Immature natural killer cell (primary cell): Measurements from ENCODE around the gene PRAMEF9. TPM values are rescaled to one million over a fixed set of nuclear protein-coding genes. Genes with fewer than 3 reads are reported as not detected.
"Not testable (repeated sequence)": the region's sequence is repeated elsewhere in the genome, so short reads cannot be mapped to it uniquely, and the experiment has no call there.

Experiments used
- DNase-seq, 3 donors: peaks; one replicate each; pipeline ENCODE4 v3.0.0; 2022; ENCODE audit warnings: mixed read lengths in 1 of 3
- H3K27ac Mint-ChIP-seq, 6 donors: one replicate each; pipeline ENCODE4 v1.8.0; 2020; ENCODE audit warnings: mixed read lengths in 6 of 6, mild to moderate bottlenecking in 5 of 6, inconsistent platforms in 4 of 6, moderate library complexity in 3 of 6
- H3K27me3 Mint-ChIP-seq, 3 donors: one replicate each; pipeline ENCODE4 v1.8.0; 2020 to 2021; ENCODE audit warnings: low read depth in 3 of 3, mild to moderate bottlenecking in 3 of 3, mixed read lengths in 3 of 3, moderate library complexity in 3 of 3, inconsistent platforms in 1 of 3
- H3K36me3 Mint-ChIP-seq, 3 donors: one replicate each; pipeline ENCODE4 v1.8.0; 2020; ENCODE audit warnings: mixed read lengths in 3 of 3, inconsistent platforms in 2 of 3, mild to moderate bottlenecking in 2 of 3
- H3K4me1 Mint-ChIP-seq, 2 donors: one replicate each; pipeline ENCODE4 v1.8.0; 2020; ENCODE audit warnings: inconsistent platforms in 2 of 2, mild to moderate bottlenecking in 2 of 2, mixed read lengths in 2 of 2, moderate library complexity in 1 of 2
- H3K4me3 Mint-ChIP-seq, 5 donors: one replicate each; pipeline ENCODE4 v1.8.0; 2020; ENCODE audit warnings: mild to moderate bottlenecking in 5 of 5, mixed read lengths in 5 of 5, inconsistent platforms in 3 of 5, moderate library complexity in 3 of 5
- H3K9me3 Mint-ChIP-seq, 6 donors: one replicate each; pipeline ENCODE4 v1.8.0; 2020; ENCODE audit warnings: mild to moderate bottlenecking in 6 of 6, mixed read lengths in 6 of 6, inconsistent platforms in 4 of 6, moderate library complexity in 3 of 6
- polyA plus RNA-seq, 3 donors: library from polyadenylated mRNA; unstranded; fragments of 300-500 nt; fragmentation: Illumina TruSeq; gene quantifications; one replicate each; pipeline ENCODE4 v1.2.3, GENCODE V29; 2021

The PRAMEF9 gene
- polyA plus RNA-seq: not detected

GRCh38 chr1:13171548-13171947 lies at the start of gene PRAMEF9:
TSS of gene PRAMEF9 (plus strand) at chr1:13171848. CDS start at chr1:13175281, 3,433 bp downstream.
- not testable (repeated sequence) for H3K27me3 Mint-ChIP-seq, H3K4me3 Mint-ChIP-seq, H3K27ac Mint-ChIP-seq

GRCh38 chr1:13155909-13156308 lies 15.7 kb upstream of the PRAMEF9 start, which contains the start of gene PRAMEF26:
TSS of gene PRAMEF26 (minus strand) at chr1:13156009. CDS start at chr1:13153095, 2,914 bp downstream.
- H3K27me3 Mint-ChIP-seq, DNase-seq, H3K4me3 Mint-ChIP-seq, H3K36me3 Mint-ChIP-seq, H3K4me1 Mint-ChIP-seq, H3K27ac Mint-ChIP-seq, H3K9me3 Mint-ChIP-seq: not testable (repeated sequence)

More at GRCh38 chr1:13171548-13171947, at the start of gene PRAMEF9:
- not testable (repeated sequence) for H3K36me3 Mint-ChIP-seq, DNase-seq, H3K4me1 Mint-ChIP-seq, H3K9me3 Mint-ChIP-seq

DNA sequence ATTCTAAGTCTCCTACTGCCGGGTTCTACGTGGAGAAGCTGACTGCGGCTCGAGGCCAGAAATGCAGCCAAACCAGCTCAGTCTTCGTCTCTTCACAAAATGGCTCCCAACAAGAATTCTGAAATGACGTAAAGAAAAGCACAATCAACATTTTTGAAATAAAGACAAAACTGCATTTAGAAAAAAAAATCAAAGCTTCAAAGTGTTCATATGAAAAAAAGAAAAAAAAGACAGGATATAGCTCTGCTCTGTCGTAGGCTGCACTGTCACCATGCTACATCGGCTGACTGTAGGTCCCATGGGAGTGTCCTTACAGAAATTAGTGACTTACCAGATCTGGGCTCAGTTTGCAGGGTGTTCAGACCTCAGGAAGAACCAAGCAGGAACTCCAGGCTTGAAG lies 6.1 kb upstream of the PRAMEF9 start, which contains the start of gene HNRNPCL4:
HNRNPCL4 (minus strand) TSS at position 101 of the 400 bp plus-strand sequence. CDS start 164 bp downstream, outside the sequence.
- not testable (repeated sequence) for H3K36me3 Mint-ChIP-seq, H3K4me1 Mint-ChIP-seq, H3K4me3 Mint-ChIP-seq, H3K27ac Mint-ChIP-seq, H3K9me3 Mint-ChIP-seq, H3K27me3 Mint-ChIP-seq, DNase-seq

- H3K9me3 Mint-ChIP-seq, H3K36me3 Mint-ChIP-seq, H3K4me3 Mint-ChIP-seq, H3K27me3 Mint-ChIP-seq, DNase-seq, H3K4me1 Mint-ChIP-seq, H3K27ac Mint-ChIP-seq: not testable (repeated sequence)
Measured at GRCh38 chr1:13201309-13201708, 29.7 kb downstream of the PRAMEF9 start, which contains the start of gene PRAMEF13. TSS of gene PRAMEF13 (minus strand) at chr1:13201409. CDS start at chr1:13199589, 1,820 bp downstream.

DNA sequence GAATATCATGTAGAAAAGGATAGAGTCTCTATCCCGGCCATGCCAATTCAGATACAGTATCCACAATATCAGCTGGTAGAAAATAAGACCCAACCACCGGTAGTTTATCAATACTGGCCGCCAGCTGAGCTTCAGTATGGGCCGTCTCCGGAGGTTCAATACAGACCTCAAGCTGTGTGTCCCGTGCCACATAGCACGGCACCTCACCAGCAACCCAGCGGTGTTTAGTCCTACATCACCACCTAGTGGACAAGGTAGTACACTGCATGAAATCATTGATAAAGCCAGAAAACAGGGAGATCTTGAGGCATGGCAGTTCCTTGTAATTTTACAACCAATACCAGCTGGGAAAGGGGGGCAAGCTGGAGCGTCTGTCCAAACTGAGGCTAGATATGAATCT lies 37.1 kb downstream of the PRAMEF9 start:
- H3K36me3 Mint-ChIP-seq, H3K27ac Mint-ChIP-seq, H3K4me1 Mint-ChIP-seq, DNase-seq, H3K9me3 Mint-ChIP-seq, H3K27me3 Mint-ChIP-seq, H3K4me3 Mint-ChIP-seq: not testable (repeated sequence)

DNA sequence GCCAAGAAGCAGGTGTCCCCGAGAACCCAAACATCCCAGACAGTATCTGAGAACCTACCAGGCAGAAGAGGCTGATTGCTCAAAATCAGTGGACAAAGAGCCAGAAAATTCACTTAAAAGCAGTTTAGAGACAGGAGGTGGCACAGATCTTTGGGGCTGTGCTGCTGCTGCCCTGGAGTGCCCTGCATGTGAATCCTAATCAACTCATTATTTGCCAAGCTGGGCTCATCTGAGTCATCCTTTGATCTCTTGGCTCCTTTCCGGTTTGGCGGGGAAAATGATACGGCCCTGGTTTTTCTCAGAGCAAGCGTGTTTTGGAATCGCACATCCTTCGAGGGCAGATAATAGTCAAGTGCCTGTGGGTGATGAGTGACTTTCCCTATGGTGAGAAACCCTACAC lies 45.0 kb downstream of the PRAMEF9 start:
- H3K36me3 Mint-ChIP-seq, H3K4me1 Mint-ChIP-seq, H3K4me3 Mint-ChIP-seq, DNase-seq, H3K27ac Mint-ChIP-seq, H3K27me3 Mint-ChIP-seq, H3K9me3 Mint-ChIP-seq: not testable (repeated sequence)

- DNase-seq, H3K36me3 Mint-ChIP-seq, H3K4me3 Mint-ChIP-seq, H3K9me3 Mint-ChIP-seq, H3K27me3 Mint-ChIP-seq, H3K4me1 Mint-ChIP-seq, H3K27ac Mint-ChIP-seq: not testable (repeated sequence)
Measured at GRCh38 chr1:13219203-13219602, 47.6 kb downstream of the PRAMEF9 start.

DNA sequence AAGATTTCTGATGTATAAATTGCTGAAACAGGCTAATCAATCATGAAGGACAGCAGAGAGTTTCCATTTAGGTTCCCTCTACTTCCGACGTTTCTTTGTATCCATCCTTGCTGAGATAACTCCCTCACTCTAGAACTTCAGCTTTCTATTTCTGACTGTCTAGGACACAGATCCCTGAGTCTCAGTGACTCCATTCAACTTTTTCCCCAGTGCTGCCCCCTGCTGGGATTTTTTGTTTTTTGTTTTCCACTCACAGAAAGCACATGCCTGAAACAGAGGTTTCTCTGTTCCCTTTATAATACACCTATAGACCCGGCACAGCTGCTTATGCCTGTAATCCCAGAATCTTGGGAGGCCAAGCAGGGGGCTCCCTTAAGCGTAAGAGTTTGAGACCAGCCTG lies 51.1 kb downstream of the PRAMEF9 start:
- not testable (repeated sequence) for H3K27me3 Mint-ChIP-seq, DNase-seq, H3K27ac Mint-ChIP-seq, H3K36me3 Mint-ChIP-seq, H3K4me3 Mint-ChIP-seq, H3K9me3 Mint-ChIP-seq, H3K4me1 Mint-ChIP-seq

GRCh38 chr1:13224480-13225060 lies 52.9 kb downstream of the PRAMEF9 start:
- no peak overlapping the region for H3K27ac Mint-ChIP-seq
- no peak overlapping the region for H3K4me3 Mint-ChIP-seq
- H3K27me3 Mint-ChIP-seq: peaks cover 0 to 2% (median 2%) of the 10 kb centered on the region in 3 donors

GRCh38 chr1:13225675-13226204 lies 54.1 kb downstream of the PRAMEF9 start, which contains the start of gene PRAMEF18:
TSS of gene PRAMEF18 (minus strand) at chr1:13226154. CDS start at chr1:13226106, 48 bp downstream.
- not testable (repeated sequence) for H3K27me3 Mint-ChIP-seq, DNase-seq, H3K9me3 Mint-ChIP-seq, H3K27ac Mint-ChIP-seq, H3K4me1 Mint-ChIP-seq, H3K4me3 Mint-ChIP-seq, H3K36me3 Mint-ChIP-seq

More at GRCh38 chr1:13224480-13225060, 52.9 kb downstream of the PRAMEF9 start:
- no peak for DNase-seq
- Mint-ChIP-seq H3K36me3 (no peaks in the 10 kb centered on the region), H3K4me1 (no peaks in the 10 kb centered on the region), H3K9me3 (no peaks in the 10 kb centered on the region)

DNA sequence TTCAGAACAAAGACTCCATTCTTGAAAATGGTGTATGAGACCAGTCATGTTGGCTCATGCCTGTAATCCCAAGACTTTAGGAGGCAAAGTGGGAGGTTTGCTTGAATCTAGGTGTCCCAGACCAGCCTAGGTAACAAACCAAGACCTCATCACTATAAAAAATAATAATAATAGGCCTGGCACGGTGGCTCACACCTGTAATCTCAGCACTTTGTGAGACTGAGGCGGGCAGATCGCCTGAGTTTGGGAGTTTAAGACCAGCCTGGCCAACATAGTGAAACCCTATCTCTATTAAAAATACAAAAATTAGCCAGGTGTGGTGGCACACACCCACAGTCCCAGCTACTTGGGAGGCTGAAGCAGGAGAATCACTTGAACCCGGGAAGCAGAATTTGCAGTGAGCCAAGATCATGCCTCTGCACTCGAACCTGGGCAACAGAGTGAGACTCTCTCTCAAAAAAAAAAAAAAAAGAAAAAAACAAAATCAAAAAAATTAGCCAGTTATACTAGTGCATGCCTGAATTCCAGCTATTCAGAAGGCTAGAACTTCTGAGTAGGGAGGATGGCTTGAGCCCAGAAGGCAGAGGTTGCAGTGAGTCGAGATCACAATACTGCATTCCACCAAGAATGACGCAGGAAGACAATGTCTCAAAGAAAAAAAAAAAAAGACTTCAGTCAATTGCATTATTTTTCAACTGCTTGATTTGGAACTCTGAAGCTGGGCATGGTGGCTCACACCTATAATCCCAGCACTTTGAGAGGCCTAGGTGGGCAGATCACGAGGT lies 55.8 kb downstream of the PRAMEF9 start:
- DNase-seq, H3K9me3 Mint-ChIP-seq: not testable (repeated sequence)

GRCh38 chr1:13228343-13228781 lies 56.7 kb downstream of the PRAMEF9 start:
- DNase-seq: peak in 1 of 3 donors; percentile 14
- Mint-ChIP-seq H3K27ac (no peak overlapping the region), H3K27me3 (peaks cover 2 to 8% (median 2%) of the 10 kb centered on the region in 3 donors), H3K4me1 (no peaks in the 10 kb centered on the region), H3K4me3 (no peak overlapping the region), H3K36me3 (no peaks in the 10 kb centered on the region), H3K9me3 (peaks cover 0 to 1% (median 0%) of the 10 kb centered on the region in 6 donors)

More for the DNA sequence above, 55.8 kb downstream of the PRAMEF9 start:
- not testable (repeated sequence) for H3K4me1 Mint-ChIP-seq, H3K27ac Mint-ChIP-seq, H3K36me3 Mint-ChIP-seq, H3K27me3 Mint-ChIP-seq, H3K4me3 Mint-ChIP-seq
